Peyer's patch (tissue), 4 donors: ENCODE results near the gene ADGRB3. TPM values are rescaled to one million over a fixed set of nuclear protein-coding genes. Genes with fewer than 3 reads are reported as not detected.
"Not testable (repeated sequence)": the region's sequence is repeated elsewhere in the genome, so short reads cannot be mapped to it uniquely, and the experiment has no call there.

Source experiments
- DNase-seq, 3 donors: peaks; one replicate each; pipeline ENCODE4 v3.0.0-alpha.2; 2017 to 2019
- H3K27ac ChIP-seq, 4 donors: fragments of 200-600 bp; sonication (generic); one replicate each; pipeline ENCODE4 v1.5.1; 2016 to 2019
- H3K27me3 ChIP-seq, 2 donors: fragments of 200-600 bp; sonication (generic); one replicate each; pipeline ENCODE4 v1.5.1; 2019
- H3K36me3 ChIP-seq, 3 donors: fragments of 200-600 bp; sonication (generic); one replicate each; pipeline ENCODE4 v1.5.1; 2016 to 2019
- H3K4me1 ChIP-seq, 4 donors: fragments of 200-600 bp; sonication (generic); one replicate each; pipeline ENCODE4 v1.5.1; 2016 to 2019
- H3K4me3 ChIP-seq, 4 donors: fragments of 200-600 bp; sonication (generic); 1 replicate in 3 of 4; 2 replicates in 1 of 4; pipeline ENCODE4 v1.5.1; 2016 to 2019; ENCODE audit warnings: mild to moderate bottlenecking in 1 of 4
- H3K9me3 ChIP-seq, 4 donors: fragments of 200-600 bp; sonication (generic); one replicate each; pipeline ENCODE4 v1.5.1; 2016 to 2019; ENCODE audit warnings: mild to moderate bottlenecking in 1 of 4
- POLR2A ChIP-seq, 2 donors: fragments of 450-650 bp; IDR thresholded peaks; one replicate each; pipeline ENCODE4 v1.5.1; 2017; ENCODE audit warnings: antibody characterized with exemption in 2 of 2, mild to moderate bottlenecking in 2 of 2, moderate library complexity in 2 of 2
- small RNA-seq, 2 donors: library from RNA; depleted of rRNA; stranded (forward); fragments of <200 nt; gene quantifications; one replicate each; pipeline ENCODE3, GENCODE V24; 2016
- total RNA-seq, 4 donors: library from RNA; depleted of rRNA; stranded (reverse); fragments of >200 nt; gene quantifications; one replicate each; pipeline ENCODE4 v1.1.0, GENCODE V29; 2016
- TF ChIP-seq, protein P1 (sequence below), 6 experiments: fragments of 450-650 bp in 4 of 6; fragments of 200-600 bp in 2 of 6; sonication (generic) in 1 of 6; IDR thresholded peaks; one replicate each; pipeline ENCODE4 v1.5.1; 2017 to 2019; ENCODE audit warnings: antibody characterized with exemption in 6 of 6, mild to moderate bottlenecking in 3 of 6, moderate library complexity in 1 of 6

The ADGRB3 gene
- total RNA-seq, 4 donors from 2014 or later = 1.2 to 9.9 (median 2.5) TPM

DNA sequence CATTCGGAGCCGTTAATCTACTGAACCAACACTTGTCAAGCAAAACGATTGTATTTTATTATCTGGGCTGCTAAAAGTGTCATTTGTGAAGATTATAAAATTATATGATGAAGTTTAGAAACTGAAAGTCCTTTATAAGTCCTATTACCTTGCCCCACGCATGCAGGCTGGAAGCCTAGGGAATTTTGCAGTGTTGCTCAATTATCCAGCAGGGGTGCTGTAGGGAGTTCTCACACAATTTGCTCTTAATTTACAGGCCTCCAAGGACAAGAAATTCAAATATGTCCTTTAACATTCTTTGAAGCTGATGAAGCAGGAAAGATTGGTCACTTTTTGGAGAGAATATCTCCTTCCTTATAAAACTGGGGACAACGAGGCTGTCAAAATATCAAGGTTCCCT is 792.8 kb downstream of the ADGRB3 start:
- H3K4me3 ChIP-seq = no peak overlapping the region
- H3K27ac ChIP-seq = no peak overlapping the region
- H3K4me1 ChIP-seq = no peaks in the 10 kb centered on the region
- no peak for DNase-seq
- H3K36me3 ChIP-seq = no peaks in the 10 kb centered on the region
- H3K27me3 ChIP-seq = no peaks in the 10 kb centered on the region
- TF ChIP-seq, protein P1, sequence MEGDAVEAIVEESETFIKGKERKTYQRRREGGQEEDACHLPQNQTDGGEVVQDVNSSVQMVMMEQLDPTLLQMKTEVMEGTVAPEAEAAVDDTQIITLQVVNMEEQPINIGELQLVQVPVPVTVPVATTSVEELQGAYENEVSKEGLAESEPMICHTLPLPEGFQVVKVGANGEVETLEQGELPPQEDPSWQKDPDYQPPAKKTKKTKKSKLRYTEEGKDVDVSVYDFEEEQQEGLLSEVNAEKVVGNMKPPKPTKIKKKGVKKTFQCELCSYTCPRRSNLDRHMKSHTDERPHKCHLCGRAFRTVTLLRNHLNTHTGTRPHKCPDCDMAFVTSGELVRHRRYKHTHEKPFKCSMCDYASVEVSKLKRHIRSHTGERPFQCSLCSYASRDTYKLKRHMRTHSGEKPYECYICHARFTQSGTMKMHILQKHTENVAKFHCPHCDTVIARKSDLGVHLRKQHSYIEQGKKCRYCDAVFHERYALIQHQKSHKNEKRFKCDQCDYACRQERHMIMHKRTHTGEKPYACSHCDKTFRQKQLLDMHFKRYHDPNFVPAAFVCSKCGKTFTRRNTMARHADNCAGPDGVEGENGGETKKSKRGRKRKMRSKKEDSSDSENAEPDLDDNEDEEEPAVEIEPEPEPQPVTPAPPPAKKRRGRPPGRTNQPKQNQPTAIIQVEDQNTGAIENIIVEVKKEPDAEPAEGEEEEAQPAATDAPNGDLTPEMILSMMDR (IDR thresholded peaks at IDR 0.05) = no peak
- no peak for TF ChIP-seq POLR2A (IDR thresholded peaks at IDR 0.05)
- no peaks in the 10 kb centered on the region for H3K9me3 ChIP-seq

DNA sequence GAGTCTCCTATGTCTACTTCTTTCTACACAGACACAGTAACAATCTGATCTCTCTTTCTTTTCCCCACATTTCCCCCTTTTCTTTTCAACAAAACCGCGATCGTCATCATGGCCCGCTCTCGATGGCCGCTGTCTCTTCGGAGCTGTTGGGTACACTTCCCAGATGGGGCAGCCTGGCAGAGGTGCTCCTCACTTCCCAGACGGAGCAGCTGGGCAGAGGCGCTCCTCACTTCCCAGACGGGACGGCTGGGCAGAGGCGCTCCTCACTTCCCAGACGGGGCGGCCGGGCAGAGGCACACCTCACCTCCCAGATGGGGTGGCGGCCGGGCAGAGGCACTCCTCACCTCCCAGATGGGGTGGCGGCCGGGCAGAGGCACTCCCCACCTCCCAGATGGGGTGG is 797.1 kb downstream of the ADGRB3 start:
- H3K27me3 ChIP-seq, H3K9me3 ChIP-seq, H3K4me3 ChIP-seq, DNase-seq, H3K4me1 ChIP-seq, H3K27ac ChIP-seq, H3K36me3 ChIP-seq: not testable (repeated sequence)

DNA sequence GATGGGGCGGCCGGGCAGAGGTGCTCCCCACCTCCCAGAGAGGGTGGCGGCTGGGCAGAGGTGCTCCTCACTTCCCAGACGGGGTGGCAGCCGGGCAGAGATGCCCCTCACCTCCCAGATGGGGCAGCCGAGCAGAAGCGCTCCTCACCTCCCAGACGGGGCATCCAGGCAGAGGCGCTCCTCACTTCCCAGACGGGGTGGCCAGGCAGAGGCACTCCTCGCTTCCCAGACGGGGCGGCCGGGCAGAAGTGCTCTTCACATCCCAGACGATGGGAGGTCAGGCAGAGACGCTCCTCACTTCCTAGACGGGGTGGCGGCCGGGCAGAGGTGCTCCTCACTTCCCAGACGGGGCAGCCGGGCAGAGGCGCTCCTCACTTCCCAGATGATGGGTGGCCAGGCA is 798.0 kb downstream of the ADGRB3 start:
- H3K27ac ChIP-seq, H3K4me3 ChIP-seq, H3K27me3 ChIP-seq, DNase-seq, H3K4me1 ChIP-seq, H3K36me3 ChIP-seq, H3K9me3 ChIP-seq: not testable (repeated sequence)

DNA sequence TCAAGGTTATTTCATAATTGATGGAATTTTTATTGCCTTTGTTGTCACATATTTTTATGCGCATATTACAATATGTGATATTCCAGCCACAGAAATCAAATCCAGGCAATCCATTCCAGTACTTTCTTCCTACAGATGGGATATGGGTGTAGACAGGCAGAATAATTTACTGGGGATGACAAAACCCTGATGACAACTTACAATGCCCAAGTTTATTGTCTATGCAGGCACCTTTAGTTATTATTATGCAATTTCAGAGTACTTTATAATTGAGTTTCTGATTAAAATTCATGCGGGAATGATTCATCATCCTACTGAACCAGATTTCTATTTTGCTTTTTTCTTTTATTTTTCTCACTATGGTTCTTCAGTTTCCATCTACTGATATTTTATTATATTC is 803.0 kb downstream of the ADGRB3 start:
- no peak overlapping the region for H3K4me3 ChIP-seq
- no peak for DNase-seq
- no peaks in the 10 kb centered on the region for H3K27me3 ChIP-seq
- H3K27ac ChIP-seq = no peak overlapping the region
- TF ChIP-seq, protein P1 (IDR thresholded peaks at IDR 0.05) = no peak
- no peak for TF ChIP-seq POLR2A (IDR thresholded peaks at IDR 0.05)
- H3K4me1 ChIP-seq = no peaks in the 10 kb centered on the region
- no peaks in the 10 kb centered on the region for H3K36me3 ChIP-seq
- no peaks in the 10 kb centered on the region for H3K9me3 ChIP-seq

Small RNA genes lying within 50 kb of the gene (small RNA-seq; reads per million reads assigned to genes)
- gene AL606923.1 = 0 reads per million in 2 donors
